GM10248 (cell line): ENCODE measurements around the gene SEZ6L.

Source experiments
- CTCF ChIA-PET: fragments of 300-600 bp; sonication (Branson Sonifier 250); formaldehyde crosslinking; extraction: SDS; loops from one replicate; lab custom pipeline; 2021; ENCODE audit warnings: antibody characterized with exemption; lab: Yijun Ruan, JAX
- POLR2A ChIA-PET: fragments of 350-650 bp; sonication (Branson Sonifier 250); formaldehyde crosslinking; extraction: SDS; loops from one replicate; lab custom pipeline; 2020; ENCODE audit warnings: antibody characterized with exemption; lab: Yijun Ruan, JAX
- DNase-seq: peaks from one replicate; pipeline ENCODE4 v3.0.0; 2012; ENCODE audit errors: extremely low spot score
- TF ChIP-seq, protein P1 (sequence below): IDR thresholded peaks from 2 replicates; pipeline ENCODE4 v1.5.1; 2012; ENCODE audit warnings: mild to moderate bottlenecking, low read depth; ENCODE audit errors: extremely low read depth, missing control alignments, control extremely low read depth

SEZ6L gene

DNA sequence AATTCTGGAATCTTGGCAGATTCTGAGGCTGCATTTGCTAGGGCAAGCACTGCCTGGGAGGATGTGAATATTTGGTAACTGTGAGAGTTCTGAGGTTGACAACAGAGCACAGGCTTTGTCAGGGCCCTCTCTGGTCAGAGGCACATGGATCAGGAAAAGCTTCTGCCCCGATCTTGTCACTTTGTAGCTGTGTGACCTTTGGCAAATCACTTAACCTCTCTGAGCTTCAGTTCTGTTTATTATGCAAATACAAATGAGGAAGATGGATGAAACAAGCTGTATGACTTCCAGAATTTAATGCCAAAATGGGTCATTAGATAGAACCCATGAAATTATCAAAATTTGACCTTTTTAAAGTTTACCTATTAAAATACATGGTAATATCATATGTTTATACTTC is 94.9 kb downstream of the SEZ6L start:
- TF ChIP-seq, protein P1, sequence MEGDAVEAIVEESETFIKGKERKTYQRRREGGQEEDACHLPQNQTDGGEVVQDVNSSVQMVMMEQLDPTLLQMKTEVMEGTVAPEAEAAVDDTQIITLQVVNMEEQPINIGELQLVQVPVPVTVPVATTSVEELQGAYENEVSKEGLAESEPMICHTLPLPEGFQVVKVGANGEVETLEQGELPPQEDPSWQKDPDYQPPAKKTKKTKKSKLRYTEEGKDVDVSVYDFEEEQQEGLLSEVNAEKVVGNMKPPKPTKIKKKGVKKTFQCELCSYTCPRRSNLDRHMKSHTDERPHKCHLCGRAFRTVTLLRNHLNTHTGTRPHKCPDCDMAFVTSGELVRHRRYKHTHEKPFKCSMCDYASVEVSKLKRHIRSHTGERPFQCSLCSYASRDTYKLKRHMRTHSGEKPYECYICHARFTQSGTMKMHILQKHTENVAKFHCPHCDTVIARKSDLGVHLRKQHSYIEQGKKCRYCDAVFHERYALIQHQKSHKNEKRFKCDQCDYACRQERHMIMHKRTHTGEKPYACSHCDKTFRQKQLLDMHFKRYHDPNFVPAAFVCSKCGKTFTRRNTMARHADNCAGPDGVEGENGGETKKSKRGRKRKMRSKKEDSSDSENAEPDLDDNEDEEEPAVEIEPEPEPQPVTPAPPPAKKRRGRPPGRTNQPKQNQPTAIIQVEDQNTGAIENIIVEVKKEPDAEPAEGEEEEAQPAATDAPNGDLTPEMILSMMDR = no peak
- ChIA-PET POLR2A (no interaction called here), CTCF (interaction anchor here (1.0 kb wide), 1 partner anchor 10 kb away, joined by 3 read pairs; no protein-coding TSS in a partner anchor)
- no peak for DNase-seq

- DNase-seq = no peak
- ChIA-PET POLR2A (no interaction called here), CTCF (interaction anchor here (0.8 kb wide), 1 partner anchor 28 kb away, joined by 3 read pairs; no protein-coding TSS in a partner anchor)
- TF ChIP-seq, protein P1 = no peak
Observed at GRCh38 chr22:26265281-26265680, 96.0 kb downstream of the SEZ6L start.

DNA sequence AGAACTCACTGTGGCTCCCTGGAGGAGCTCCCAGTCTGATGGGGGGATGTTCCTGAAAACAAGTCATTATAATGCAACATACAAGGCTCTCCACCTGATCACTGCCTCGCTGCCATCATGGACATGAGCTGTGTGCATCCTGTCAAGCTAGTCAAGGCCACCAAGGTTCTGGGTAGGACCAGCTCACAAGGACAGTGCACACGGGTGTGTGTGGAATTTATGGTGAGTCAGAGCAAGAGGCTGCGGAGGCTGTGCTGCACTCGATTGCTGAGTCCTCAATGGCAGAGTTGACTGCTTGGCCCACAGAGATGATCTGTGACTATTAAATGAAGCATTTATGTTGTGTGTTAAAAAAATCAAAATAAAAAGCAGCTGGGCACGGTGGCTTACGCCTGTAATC is 96.6 kb downstream of the SEZ6L start:
- ChIA-PET POLR2A (no interaction called here), CTCF (interaction anchor here (0.8 to 1.0 kb wide), 2 partner anchors 29 to 41 kb away, joined by 3 read pairs; no protein-coding TSS in a partner anchor)
- TF ChIP-seq, protein P1 = no peak
- no peak for DNase-seq

GRCh38 chr22:26267856-26268255 is 98.6 kb downstream of the SEZ6L start:
- no peak for DNase-seq
- CTCF ChIA-PET = interaction anchor here (1.9 kb wide), 1 partner anchor 9 kb away, joined by 4 read pairs; no protein-coding TSS in a partner anchor
- POLR2A ChIA-PET = no interaction called here
- TF ChIP-seq, protein P1 = no peak

DNA sequence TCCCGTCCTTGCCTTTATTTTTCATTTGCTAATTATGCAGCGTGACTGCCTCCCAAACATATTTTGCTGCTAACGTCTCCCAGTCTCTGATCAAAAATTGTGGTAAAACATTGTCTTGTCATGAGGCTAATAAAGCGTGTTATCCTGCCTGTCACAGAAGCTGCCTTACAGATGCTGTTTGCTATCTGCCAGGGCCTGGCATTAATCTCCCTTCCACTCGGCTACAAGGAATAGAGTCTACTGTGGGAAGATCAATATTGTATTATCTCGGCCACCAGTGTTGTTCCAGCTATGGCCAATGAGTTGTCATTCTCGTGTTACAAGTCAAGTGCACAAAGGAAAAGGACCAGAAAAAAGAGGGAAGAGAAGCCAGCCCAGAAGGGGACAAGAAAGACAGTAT is 100.3 kb downstream of the SEZ6L start:
- POLR2A ChIA-PET = no interaction called here
- DNase-seq = no peak
- TF ChIP-seq, protein P1 = no peak
- CTCF ChIA-PET = no interaction called here

- TF ChIP-seq, protein P1 = no peak
Observed at GRCh38 chr22:26271427-26271826, 102.2 kb downstream of the SEZ6L start.

More at GRCh38 chr22:26271427-26271826, 102.2 kb downstream of the SEZ6L start:
- ChIA-PET POLR2A (no interaction called here), CTCF (no interaction called here)
- no peak for DNase-seq
